Stimulated activated CD8-positive, alpha-beta memory T cell treated with anti-CD3 and anti-CD28 coated beads, Interleukin-7, amount 100 ng/mL, for 48 hours (primary cell): Measurements from ENCODE around the gene DESI1.
"Not testable (repeated sequence)": the region's sequence is repeated elsewhere in the genome, so short reads cannot be mapped to it uniquely, and the experiment has no call there.

Experiments used
- DNase-seq, 2 donors: peaks; one replicate each; pipeline ENCODE4 v3.0.0-alpha.2; 2020; ENCODE audit warnings: low read depth in 1 of 2; ENCODE audit errors: extremely low read depth in 1 of 2

The DESI1 gene

DNA sequence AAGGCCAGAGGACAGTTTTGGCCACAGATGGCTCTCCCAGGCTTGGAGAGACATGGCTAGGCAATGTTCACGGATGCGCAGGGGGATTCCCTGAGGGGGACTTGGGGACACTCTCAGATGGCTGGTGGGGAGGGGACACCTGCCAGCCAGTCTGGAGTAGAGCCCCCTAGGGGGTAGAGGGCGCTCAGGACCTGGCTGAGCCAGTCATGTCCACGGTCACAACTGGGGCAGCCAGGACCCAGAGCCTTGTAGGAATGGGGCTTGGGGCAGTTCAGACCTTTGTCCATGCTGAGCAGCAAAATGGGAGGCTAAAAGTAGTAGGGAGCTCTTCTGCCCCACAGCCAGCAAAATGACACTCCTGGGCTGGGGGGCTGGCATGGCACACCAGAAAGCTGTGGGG lies 58.4 kb downstream of the DESI1 start:
- DNase-seq: no peak

DNA sequence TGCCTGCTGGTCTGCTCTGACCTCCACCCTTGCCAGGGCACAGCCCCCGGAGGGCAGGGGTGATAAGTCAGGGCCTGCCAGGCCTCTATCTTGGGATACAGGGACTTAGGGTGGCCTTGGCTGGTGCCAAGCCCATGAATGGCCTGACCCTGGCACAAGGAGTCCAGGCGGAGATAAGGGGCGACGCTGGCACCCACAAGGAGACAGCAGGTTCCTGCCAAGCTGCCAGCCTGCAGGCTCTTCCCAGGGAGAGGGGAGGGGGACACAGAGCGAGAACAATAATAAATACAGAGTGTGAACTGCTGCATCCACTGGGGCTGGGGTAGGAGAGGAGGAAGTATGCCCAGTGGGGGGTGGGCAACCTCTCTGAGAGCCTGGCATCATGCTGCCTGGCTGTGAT lies 59.1 kb downstream of the DESI1 start:
- no peak for DNase-seq

DNA sequence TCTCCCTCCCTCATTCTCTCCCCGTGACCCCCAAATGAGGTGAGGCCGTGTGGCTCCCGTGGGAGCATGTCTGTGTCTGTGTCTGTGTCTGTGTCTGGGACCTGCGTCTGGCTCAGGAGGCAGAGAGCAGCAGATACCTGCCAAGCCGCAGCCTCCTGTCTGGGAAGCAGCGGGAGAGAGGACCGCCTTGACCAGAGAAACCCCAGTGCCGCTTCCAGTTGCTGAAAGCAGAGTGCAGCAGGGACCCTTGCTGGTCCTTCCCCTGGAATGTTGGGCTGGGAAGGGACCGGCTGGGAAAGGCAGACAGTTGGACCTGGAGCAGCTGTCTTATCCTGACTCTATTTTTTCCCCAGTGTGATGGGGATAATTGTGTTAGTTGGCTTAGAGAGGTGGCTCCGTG lies 59.5 kb downstream of the DESI1 start:
- no peak for DNase-seq

DNA sequence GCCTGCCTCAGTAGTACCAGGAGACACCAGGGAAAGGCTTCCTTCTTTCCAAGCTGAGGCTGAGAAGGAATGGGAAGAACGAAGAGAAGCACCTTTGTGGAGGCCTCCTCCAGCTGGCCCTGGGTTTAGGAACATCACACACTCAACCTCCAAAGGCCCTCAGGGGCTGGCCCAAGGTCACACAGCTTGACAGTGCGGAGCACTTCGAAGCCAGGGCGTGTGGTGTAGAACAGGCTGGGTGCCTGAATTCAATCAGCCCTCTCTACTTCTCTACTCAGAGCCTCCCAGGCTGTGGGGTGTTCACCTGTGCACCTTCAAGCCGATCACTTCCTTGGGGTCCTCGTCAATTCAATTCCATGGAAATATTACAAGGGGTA lies 60.8 kb downstream of the DESI1 start:
- DNase-seq: no peak

DNA sequence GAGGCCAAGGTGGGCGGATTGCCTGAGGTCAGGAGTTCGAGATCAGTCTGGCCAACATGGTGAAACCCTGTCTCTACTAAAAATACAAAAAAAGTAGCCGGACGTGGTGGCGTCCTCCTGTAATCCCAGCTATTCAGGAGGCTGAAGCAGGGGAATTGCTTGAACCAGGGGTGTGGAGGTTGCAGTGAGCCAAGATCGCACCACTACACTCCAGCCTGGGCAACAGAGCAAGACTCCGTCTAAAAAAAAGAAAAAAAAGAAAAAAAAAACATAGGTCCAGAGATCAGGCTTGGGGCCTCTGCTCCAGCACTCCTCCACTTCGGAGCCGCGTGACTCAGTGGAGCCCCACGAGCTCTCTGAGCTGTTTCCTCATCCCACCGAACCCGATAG lies 62.6 kb downstream of the DESI1 start:
- DNase-seq: not testable (repeated sequence)

DNA sequence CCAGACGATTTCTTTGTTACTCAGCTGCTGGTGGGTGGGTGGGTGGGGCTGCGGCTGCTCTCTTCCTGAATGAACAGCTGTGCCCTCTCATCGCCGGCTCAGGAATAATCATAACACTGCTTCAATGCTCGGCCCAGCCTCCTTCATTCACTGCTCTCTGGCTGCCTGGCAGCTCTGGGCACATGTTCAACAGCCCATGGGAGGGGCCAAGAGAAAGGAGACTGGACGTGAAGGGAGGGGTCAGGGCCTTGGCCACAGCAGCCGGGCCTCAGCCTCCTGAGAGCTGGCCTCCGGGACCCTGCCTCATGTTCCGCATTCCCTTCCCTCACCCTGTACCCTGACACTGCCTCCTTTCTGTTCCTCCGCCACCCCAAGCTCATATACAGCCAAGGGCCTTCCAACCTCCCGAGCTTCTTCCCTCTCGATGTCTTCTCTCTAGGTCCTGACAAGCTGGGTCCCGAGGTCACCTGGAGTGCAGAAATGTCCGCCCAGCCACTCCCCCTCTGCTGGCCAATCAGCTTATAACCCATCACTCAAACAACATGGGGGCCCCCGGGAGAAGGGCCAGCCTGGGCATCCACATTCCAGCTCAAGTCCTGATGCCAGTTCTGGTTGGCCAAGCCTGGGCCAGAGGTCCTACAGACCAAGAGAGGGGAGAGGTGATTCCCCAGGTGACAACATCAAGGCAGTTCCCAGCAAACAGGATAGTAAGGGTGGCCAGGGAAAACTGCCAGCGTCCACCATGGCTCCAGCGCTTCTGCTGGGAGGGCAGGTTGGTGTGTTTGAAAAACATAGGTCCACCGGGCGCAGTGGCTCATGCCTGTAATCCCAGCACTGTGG lies 63.2 kb downstream of the DESI1 start:
- no peak for DNase-seq

DNA sequence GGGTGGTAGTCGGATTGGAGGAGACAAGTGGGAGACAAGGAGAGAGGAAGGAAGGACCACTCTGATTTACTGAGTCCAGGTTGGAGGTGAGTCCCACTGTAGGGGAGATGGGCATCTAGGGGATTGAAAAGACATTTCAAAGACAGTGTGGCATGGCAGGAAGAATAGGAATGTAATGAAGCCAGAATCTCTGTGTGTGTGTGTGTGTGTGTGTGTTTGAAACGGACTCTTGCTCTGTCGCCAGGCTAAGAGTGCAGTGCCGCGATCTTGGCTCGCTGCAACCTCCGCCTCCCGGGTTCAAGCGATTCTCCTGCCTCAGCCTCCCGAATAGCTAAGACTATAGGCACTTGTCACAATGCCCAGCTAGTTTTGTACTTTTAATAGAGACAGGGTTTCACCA lies 64.3 kb downstream of the DESI1 start:
- DNase-seq: no peak

DNA sequence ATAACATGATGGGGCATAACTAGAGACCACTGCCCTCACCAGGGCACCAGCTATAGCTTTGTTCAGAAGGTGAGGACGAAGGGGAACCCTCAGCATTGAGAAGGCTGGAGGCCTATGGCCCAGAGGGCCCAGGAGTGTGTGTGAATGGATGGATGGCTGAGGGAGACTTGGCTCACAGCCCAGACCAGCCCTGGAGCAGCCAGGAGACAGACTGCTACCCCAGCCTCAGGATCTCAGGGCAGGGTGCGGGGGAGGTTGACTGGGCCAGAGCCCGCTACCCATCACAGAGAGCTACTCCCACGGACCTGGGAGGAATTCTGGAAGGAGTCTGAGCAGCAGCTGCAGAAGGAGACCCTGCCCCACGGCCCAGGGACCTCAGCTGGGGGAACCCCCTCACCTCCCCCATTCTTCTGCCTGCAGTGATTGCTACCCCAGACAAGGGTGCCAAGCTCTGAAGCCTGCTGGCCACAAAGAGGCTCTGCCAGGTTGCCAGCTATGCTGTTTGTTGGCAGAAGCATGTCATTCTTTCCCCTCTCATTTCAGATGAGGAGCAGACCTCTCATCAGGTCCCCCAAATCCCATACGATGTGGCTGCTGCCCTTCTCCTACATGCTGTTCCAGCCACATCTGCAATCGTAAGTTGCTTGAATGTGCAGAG lies 65.4 kb downstream of the DESI1 start:
- DNase-seq: no peak

DNA sequence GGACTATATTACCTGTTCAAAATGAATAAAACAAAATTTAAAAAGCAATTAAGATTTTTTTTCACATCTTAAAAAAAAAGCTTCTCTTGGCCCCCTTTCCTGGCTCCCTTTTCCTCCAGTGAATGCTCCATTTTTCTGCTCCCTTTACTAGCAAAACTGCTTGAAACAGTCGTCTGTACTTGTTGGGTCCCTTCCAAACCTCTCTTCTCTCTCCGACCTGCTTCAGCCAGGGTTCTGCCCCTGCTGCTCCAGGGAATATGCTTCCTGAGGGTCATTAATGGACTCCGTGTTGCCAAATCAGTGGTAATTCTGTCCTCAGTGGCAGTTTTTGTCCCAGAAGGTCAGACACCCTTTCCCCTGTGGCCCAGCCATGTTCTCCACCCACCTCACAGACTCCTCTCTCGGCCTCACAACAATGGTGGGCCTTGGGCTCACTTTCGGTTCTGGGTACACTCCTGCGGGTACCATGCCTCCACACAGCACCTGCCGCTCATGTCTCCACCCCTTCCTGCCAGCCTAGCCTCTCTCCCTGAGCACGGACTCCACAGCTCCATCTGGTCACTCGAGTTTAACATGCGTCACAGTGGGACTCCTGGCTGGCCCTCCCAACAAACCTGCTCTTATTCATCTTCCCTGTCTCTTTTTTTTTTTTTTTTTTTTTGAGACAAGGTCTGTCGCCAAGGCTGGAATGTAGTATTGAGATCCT lies 68.8 kb downstream of the DESI1 start:
- no peak for DNase-seq

DNA sequence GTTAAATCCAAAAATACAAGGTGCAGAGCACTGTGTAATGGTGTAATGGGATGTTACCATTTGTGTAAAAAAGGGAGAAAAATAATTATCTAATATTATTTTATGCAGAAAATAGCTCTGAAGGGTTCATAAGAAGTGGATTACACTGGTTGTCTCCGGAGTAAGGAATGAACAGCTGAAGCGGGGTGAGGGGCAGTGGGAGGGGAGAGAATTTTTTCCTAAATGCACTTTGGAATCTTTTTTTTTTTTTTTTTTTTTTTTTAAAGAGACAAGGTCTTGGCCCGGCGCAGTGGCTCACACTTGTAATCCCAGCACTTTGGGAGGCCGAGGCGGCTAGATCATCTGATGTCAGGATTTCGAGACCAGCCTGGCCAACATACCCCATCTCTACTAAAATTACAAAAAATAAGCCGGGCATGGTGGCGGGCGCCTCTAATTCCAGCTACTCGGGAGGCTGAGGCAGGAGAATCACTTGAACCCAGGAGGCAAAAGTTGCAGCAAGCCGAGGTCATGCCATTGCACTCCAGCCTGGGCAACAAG lies 69.8 kb downstream of the DESI1 start:
- DNase-seq: no peak

DNA sequence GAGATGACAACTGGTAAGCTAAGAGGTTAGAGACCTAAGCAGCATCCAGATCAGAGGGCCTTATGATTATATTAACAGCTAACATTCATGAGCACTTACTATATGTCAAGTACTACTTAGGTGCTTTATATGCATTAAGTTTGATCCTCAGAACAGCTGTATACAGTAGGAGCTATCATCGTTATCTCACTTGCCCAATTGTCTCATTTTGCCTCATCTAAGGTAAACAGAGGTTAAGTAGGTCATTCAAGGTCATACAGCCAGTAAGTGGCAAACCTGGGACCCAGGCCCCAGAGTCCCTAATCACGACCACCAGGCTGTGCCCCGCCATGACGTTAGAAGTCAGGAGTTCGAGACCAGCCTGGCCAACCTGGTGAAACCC lies 72.0 kb downstream of the DESI1 start:
- DNase-seq: no peak
